HCT116 (cell line): ENCODE data around the gene ESPNL. TPM values are rescaled to one million over a fixed set of nuclear protein-coding genes. Genes with fewer than 3 reads are reported as not detected.

ENCODE experiments used
- ATAC-seq: fragments of 200-7000 bp; cut with Tn5 transposase; 2 replicates; pipeline ENCODE4 v1.9.1; 2020; ENCODE audit warnings: mild to moderate bottlenecking, moderate library complexity
- Bru-seq: library from RNA; stranded (reverse); fragments of 400-500 nt; gene quantifications from one replicate; lab custom pipeline; 2021; lab: Mats Ljungman, UMichigan
- BruChase-seq, 2 experiments: library from RNA; stranded (reverse); fragments of 400-500 nt; gene quantifications; one replicate each; lab custom pipeline; 2021; lab: Mats Ljungman, UMichigan
- BruUV-seq: library from RNA; stranded (reverse); fragments of 400-500 nt; replicated peaks from 2 replicates; lab custom pipeline; 2021; lab: Mats Ljungman, UMichigan
- CTCF ChIA-PET: fragments of 300-600 bp; sonication (Branson Sonifier 250); formaldehyde crosslinking; loops from one replicate; lab custom pipeline; 2021; ENCODE audit warnings: antibody characterized with exemption; lab: Charles Lee
- POLR2A ChIA-PET: fragments of 300-600, 350-600 bp; sonication (Branson Sonifier 250); formaldehyde crosslinking; loops from one replicate; lab custom pipeline; 2021; ENCODE audit warnings: antibody characterized with exemption; lab: Charles Lee
- RAD21 ChIA-PET, 2 experiments: fragments of 300-600 bp; sonication (Branson Sonifier 250); formaldehyde crosslinking; loops; one replicate each; lab custom pipeline; 2023; ENCODE audit warnings: low total read pairs in 2 of 2; ENCODE audit not compliant: uncharacterized antibody in 2 of 2, unreplicated experiment in 2 of 2, low non-redundant PET in 1 of 2; lab: Charles Lee
- DNase-seq: peaks from one replicate; pipeline ENCODE4 v3.0.0-alpha.2; 2010; ENCODE audit warnings: low read depth, low spot score
- H2AFZ ChIP-seq: fragments of 200-600 bp; shearing (Covaris generic), sonication (generic); 2 replicates; pipeline ENCODE4 v1.6.1; 2017; ENCODE audit warnings: low read depth, mixed run types, mixed read lengths, antibody characterized with exemption, low read length; ENCODE audit not compliant: poor library complexity, severe bottlenecking
- H3K27ac ChIP-seq: 2 replicates; pipeline ENCODE4 v1.5.1; 2012; ENCODE audit warnings: low read depth, low read length
- H3K27me3 ChIP-seq: fragments of 200-600 bp; sonication (generic); 2 replicates; pipeline ENCODE4 v1.6.1; 2016; ENCODE audit warnings: mixed run types, low read length, mixed read lengths; ENCODE audit not compliant: insufficient read depth
- H3K36me3 ChIP-seq, 2 experiments: fragments of 200-500 bp in 1 of 2; fragments of 200-600 bp in 1 of 2; sonication (Bioruptor generic) in 1 of 2; sonication (generic) in 1 of 2; 2 replicates each; pipeline versions ENCODE4 v1.5.1 to v1.6.1; 2014 to 2016; ENCODE audit warnings: low read length in 2 of 2, inconsistent platforms in 1 of 2, mixed read lengths in 1 of 2, mixed run types in 1 of 2; ENCODE audit not compliant: insufficient read depth in 2 of 2, control insufficient read depth in 1 of 2
- H3K4me1 ChIP-seq, 2 experiments: fragments of 200-600 bp in 1 of 2; sonication (generic) in 1 of 2; 2 replicates each; pipeline versions ENCODE4 v1.5.1 to v1.6.1; 2012 to 2017; ENCODE audit warnings: low read length in 2 of 2, inconsistent platforms in 1 of 2, mild to moderate bottlenecking in 1 of 2, mixed read lengths in 1 of 2, mixed run types in 1 of 2, moderate library complexity in 1 of 2; ENCODE audit not compliant: insufficient read depth in 2 of 2, control insufficient read depth in 1 of 2
- H3K4me2 ChIP-seq: fragments of 200-600 bp; sonication (generic); 2 replicates; pipeline ENCODE4 v1.6.1; 2017; ENCODE audit warnings: mixed run types, low read length, mixed read lengths
- H3K4me3 ChIP-seq, 2 experiments: fragments of 200-600 bp in 1 of 2; sonication (generic) in 1 of 2; replicated peaks in 1 of 2; 2 replicates each; pipeline ENCODE4 v1.5.1; 2011 to 2016; ENCODE audit warnings: low read length in 2 of 2, control low read depth in 1 of 2, low read depth in 1 of 2, mild to moderate bottlenecking in 1 of 2, mixed read lengths in 1 of 2, mixed run types in 1 of 2
- H3K79me2 ChIP-seq: fragments of 200-600 bp; sonication (generic); 2 replicates; pipeline ENCODE4 v1.6.1; 2017; ENCODE audit warnings: mild to moderate bottlenecking, mixed run types, low read length, moderate library complexity, mixed read lengths; ENCODE audit not compliant: insufficient read depth
- H3K9ac ChIP-seq: fragments of 200-600 bp; sonication (generic); 2 replicates; pipeline ENCODE4 v1.6.1; 2016; ENCODE audit warnings: low read length, mixed read lengths
- H3K9me2 ChIP-seq: fragments of 200-600 bp; sonication (generic), shearing (Covaris generic); 2 replicates; pipeline ENCODE4 v1.6.1; 2017; ENCODE audit warnings: mixed run types, mild to moderate bottlenecking, moderate library complexity; ENCODE audit not compliant: insufficient read depth
- H3K9me3 ChIP-seq, 2 experiments: fragments of 200-500 bp in 1 of 2; fragments of 200-600 bp in 1 of 2; sonication (Bioruptor generic) in 1 of 2; sonication (generic) in 1 of 2; 2 replicates each; pipeline ENCODE4 v1.6.1; 2014 to 2017; ENCODE audit warnings: low read length in 2 of 2, mixed read lengths in 2 of 2, inconsistent platforms in 1 of 2, low read depth in 1 of 2, mild to moderate bottlenecking in 1 of 2, mixed run types in 1 of 2, moderate library complexity in 1 of 2; ENCODE audit not compliant: control insufficient read depth in 1 of 2, insufficient read depth in 1 of 2
- H4K20me1 ChIP-seq: fragments of 200-600 bp; sonication (generic), shearing (Covaris generic); 2 replicates; pipeline ENCODE4 v1.6.1; 2017; ENCODE audit warnings: mixed run types, mild to moderate bottlenecking, moderate library complexity; ENCODE audit not compliant: insufficient read depth
- EGR1 ChIP-seq: IDR thresholded peaks from 2 replicates; pipeline ENCODE4 v1.6.1; 2012; ENCODE audit warnings: low read depth
- FOSL1 ChIP-seq: IDR thresholded peaks from 2 replicates; pipeline ENCODE4 v1.6.1; 2012; ENCODE audit warnings: low read depth
- POLR2A ChIP-seq: IDR thresholded peaks from 2 replicates; pipeline ENCODE4 v1.7.0; 2011; ENCODE audit warnings: borderline replicate concordance; ENCODE audit not compliant: insufficient read depth, insufficient read length; ENCODE audit errors: extremely low read depth
- RAD21 ChIP-seq: IDR thresholded peaks from 2 replicates; pipeline ENCODE4 v1.6.1; 2012; ENCODE audit warnings: low read depth, mild to moderate bottlenecking
- ZNF274 ChIP-seq: fragments of 200-500 bp; sonication (Bioruptor generic); IDR thresholded peaks from 2 replicates; pipeline ENCODE4 v1.6.1; 2014; ENCODE audit warnings: mild to moderate bottlenecking, low read depth, low read length, inconsistent platforms
- intact Hi-C: fragments of 100-400 bp; cut with micrococcal nuclease; formaldehyde crosslinking; loops from 2 replicates; pipeline ENCODE4 v1.10.0; 2022
- long read RNA-seq: library from polyadenylated mRNA; unstranded; transcript quantifications from one replicate; pipeline ENCODE4 v2.0.0, GENCODE V29; 2021; ENCODE audit not compliant: unreplicated experiment
- polyA plus RNA-seq: library from polyadenylated mRNA; unstranded; fragments of >200 nt; gene quantifications from 2 replicates; pipeline ENCODE4 v1.2.1, GENCODE V29; 2012; ENCODE audit warnings: missing spikeins
- total RNA-seq: library from RNA; stranded (reverse); gene quantifications from one replicate; pipeline ENCODE4 v1.2.1, GENCODE V29; 2021; ENCODE audit not compliant: unreplicated experiment

The ESPNL gene, protein sequence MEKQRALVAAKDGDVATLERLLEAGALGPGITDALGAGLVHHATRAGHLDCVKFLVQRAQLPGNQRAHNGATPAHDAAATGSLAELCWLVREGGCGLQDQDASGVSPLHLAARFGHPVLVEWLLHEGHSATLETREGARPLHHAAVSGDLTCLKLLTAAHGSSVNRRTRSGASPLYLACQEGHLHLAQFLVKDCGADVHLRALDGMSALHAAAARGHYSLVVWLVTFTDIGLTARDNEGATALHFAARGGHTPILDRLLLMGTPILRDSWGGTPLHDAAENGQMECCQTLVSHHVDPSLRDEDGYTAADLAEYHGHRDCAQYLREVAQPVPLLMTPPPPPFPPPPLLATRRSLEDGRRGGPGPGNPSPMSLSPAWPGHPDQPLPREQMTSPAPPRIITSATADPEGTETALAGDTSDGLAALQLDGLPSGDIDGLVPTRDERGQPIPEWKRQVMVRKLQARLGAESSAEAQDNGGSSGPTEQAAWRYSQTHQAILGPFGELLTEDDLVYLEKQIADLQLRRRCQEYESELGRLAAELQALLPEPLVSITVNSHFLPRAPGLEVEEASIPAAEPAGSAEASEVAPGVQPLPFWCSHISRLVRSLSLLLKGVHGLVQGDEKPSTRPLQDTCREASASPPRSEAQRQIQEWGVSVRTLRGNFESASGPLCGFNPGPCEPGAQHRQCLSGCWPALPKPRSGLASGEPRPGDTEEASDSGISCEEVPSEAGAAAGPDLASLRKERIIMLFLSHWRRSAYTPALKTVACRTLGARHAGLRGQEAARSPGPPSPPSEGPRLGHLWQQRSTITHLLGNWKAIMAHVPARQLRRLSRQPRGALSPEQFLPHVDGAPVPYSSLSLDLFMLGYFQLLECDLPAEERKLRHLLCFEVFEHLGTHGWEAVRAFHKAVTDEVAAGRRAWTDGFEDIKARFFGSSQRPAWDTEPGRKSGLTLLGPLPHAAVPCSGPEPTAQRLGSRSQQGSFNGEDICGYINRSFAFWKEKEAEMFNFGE
- total RNA-seq, result 0.22 TPM
- 0.05 and 0.09 TPM in 2 replicates for polyA plus RNA-seq
- percentile 12 among the genes with signal in this experiment for Bru-seq, nascent RNA
- percentile 41 among the genes with signal in this experiment for BruChase-seq, experiment 1, labeled RNA remaining after a 6-hour chase
- percentile 30 among the genes with signal in this experiment for BruChase-seq, experiment 2, labeled RNA remaining after a 2-hour chase
- long read RNA-seq, result 0 reads

DNA sequence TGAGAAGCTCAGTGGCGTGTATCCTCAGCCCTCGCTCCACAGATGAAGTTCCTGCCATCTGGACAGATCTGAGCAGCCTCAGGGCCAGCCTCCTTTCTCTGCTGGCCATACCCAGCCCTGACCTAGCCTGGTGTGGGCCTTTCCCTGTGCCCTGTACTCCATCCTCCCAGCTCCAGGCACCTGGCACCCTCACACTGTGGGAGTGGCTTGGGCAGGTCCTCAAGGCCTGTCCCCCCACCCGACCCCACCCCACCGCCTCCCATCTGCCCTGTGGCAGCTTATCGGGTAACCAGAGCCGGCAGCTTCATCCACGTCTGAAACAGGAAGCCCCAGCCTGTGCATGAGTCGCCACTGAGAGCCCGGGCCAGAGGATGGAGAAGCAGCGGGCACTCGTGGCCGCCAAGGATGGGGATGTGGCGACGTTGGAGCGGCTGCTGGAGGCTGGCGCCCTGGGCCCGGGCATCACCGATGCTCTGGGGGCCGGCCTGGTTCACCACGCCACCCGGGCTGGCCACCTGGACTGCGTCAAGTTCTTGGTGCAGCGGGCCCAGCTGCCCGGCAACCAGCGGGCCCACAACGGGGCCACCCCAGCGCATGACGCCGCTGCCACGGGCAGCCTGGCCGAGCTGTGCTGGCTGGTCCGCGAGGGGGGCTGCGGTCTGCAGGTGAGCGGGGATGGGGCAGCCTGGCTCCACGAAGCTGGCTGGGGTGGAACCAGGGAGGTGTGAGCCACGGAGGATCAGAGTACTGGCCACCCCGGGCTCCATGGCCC, at the start of gene ESPNL:
TSS of gene ESPNL (plus strand) at position 292 of the 772 bp plus-strand sequence. CDS start at position 372, 80 bp downstream.
- intact Hi-C loops, result no loop called here
- Histone ChIP-seq H3K4me3 (no peak within 1 kb of the TSS), H3K4me2 (peak within 1 kb of the TSS; percentile 50; the same call in 1 of the 2 replicates), H3K9ac (no peak within 1 kb of the TSS), H3K27ac (peak within 1 kb of the TSS; percentile 69), H3K36me3 (no peaks in the 10 kb centered on the region), H4K20me1 (no peaks in the 10 kb centered on the region), H3K9me2 (no peaks in the 10 kb centered on the region), H2AFZ (no peak within 1 kb of the TSS), H3K4me1 (peaks cover 6 to 15% of the 10 kb centered on the region in 2 experiments; a peak in 3 of 4 replicates), H3K27me3 (no peaks in the 10 kb centered on the region), H3K9me3 (no peaks in the 10 kb centered on the region), H3K79me2 (no peaks in the 10 kb centered on the region)
- DNase-seq, result no peak
- no TSS peak for BruUV-seq
- ChIA-PET RAD21 (no interaction called here), POLR2A (no interaction called here), CTCF (no interaction called here)
- ATAC-seq, result no peak
- TF ChIP-seq FOSL1 (no peak), ZNF274 (no peak), POLR2A (no peak), EGR1 (no peak), RAD21 (no peak)
